Transverse colon (tissue), 4 donors: ENCODE measurements around the gene RAPGEF1. TPM values are rescaled to one million over a fixed set of nuclear protein-coding genes. Genes with fewer than 3 reads are reported as not detected.

ENCODE experiments used
- DNase-seq: peaks from one replicate; pipeline ENCODE4 v3.0.0-alpha.2; 2019
- H3K27ac ChIP-seq, 4 donors: fragments of 200-600 bp; sonication (generic); 2 replicates each; pipeline ENCODE4 v1.5.1; 2016 to 2018; ENCODE audit warnings: inconsistent platforms in 4 of 4
- H3K27me3 ChIP-seq: fragments of 200-600 bp; sonication (generic); 2 replicates; pipeline ENCODE4 v1.5.1; 2017; ENCODE audit warnings: inconsistent platforms
- H3K36me3 ChIP-seq, 4 donors: fragments of 200-600 bp; sonication (generic); 2 replicates each; pipeline ENCODE4 v1.5.1; 2017 to 2019; ENCODE audit warnings: inconsistent platforms in 4 of 4
- H3K4me1 ChIP-seq, 4 donors: fragments of 200-600 bp; sonication (generic); 2 replicates each; pipeline ENCODE4 v1.5.1; 2017 to 2020; ENCODE audit warnings: inconsistent platforms in 4 of 4
- H3K4me3 ChIP-seq, 4 donors: fragments of 200-600 bp; sonication (generic); 1 replicate in 1 of 4; 2 replicates in 3 of 4; pipeline versions ENCODE4 v1.5.1 to v1.6.1; 2017 to 2019; ENCODE audit warnings: inconsistent platforms in 4 of 4
- H3K9me3 ChIP-seq, 2 donors: fragments of 200-600 bp; sonication (generic); 2 replicates each; pipeline ENCODE4 v1.5.1; 2017 to 2019; ENCODE audit warnings: inconsistent platforms in 2 of 2
- CTCF ChIP-seq, 5 experiments: fragments of 200-600 bp in 3 of 5; fragments of 450-650 bp in 2 of 5; sonication (generic) in 3 of 5; IDR thresholded peaks; 1 replicate in 2 of 5; 2 replicates in 3 of 5; pipeline ENCODE4 v1.5.1; 2016 to 2017; ENCODE audit warnings: antibody characterized with exemption in 5 of 5, inconsistent platforms in 3 of 5, mild to moderate bottlenecking in 2 of 5, moderate library complexity in 1 of 5
- EP300 ChIP-seq: sonication (generic); formaldehyde crosslinking; IDR thresholded peaks from one replicate; pipeline ENCODE4 v1.6.1; 2017; ENCODE audit warnings: antibody characterized with exemption, low read depth
- POLR2A ChIP-seq: fragments of 450-650 bp; IDR thresholded peaks from one replicate; pipeline ENCODE4 v1.6.1; 2016; ENCODE audit warnings: antibody characterized with exemption, mild to moderate bottlenecking, moderate library complexity
- POLR2AphosphoS5 ChIP-seq, 3 donors: sonication (generic); formaldehyde crosslinking; IDR thresholded peaks; one replicate each; pipeline ENCODE4 v1.6.1; 2016; ENCODE audit warnings: antibody characterized with exemption in 3 of 3
- WGBS, 2 donors: methylation state at CpG; one replicate each; pipeline ENCODE4 v1.1.5; 2018; ENCODE audit warnings: low coverage in 1 of 2; 5-methylcytosine and 5-hydroxymethylcytosine counted together
- in situ Hi-C, 4 donors: fragments of 200-750 bp; cut with MboI; loops; one replicate each; pipeline versions ENCODE4 v1.15.0 to v1.15.1; 2017; ENCODE audit warnings: low sequenced_read_pairs in 3 of 4, low pct_ligation_motif_present in 1 of 4, low pct_unique_long_range_greater_than_20kb in 1 of 4
- intact Hi-C: fragments of 100-400 bp; cut with DNase I; formaldehyde crosslinking; loops from one replicate; pipeline ENCODE4 v1.15.1; 2023; ENCODE audit warnings: low total_unique reads
- total RNA-seq, 4 donors: library from RNA; depleted of rRNA; stranded (reverse); fragments of >200 nt; gene quantifications; one replicate each; pipeline ENCODE4 v1.1.0, GENCODE V29; 2016

RAPGEF1 gene
- total RNA-seq, 4 donors from 2014 or later: 49.8 to 86.0 (median 55.1) TPM

- Histone ChIP-seq H3K9me3 (no peaks in the 10 kb centered on the region), H3K27me3 (no peaks in the 10 kb centered on the region), H3K4me3 (no peak overlapping the region), H3K27ac (peak overlapping the region; percentile 72 to 88 (median 80)), H3K4me1 (peaks cover 16 to 51% (median 36%) of the 10 kb centered on the region in 4 donors), H3K36me3 (no peaks in the 10 kb centered on the region)
- WGBS, 2 donors: 86 to 100% methylated on average over 4 to 11 of the region's 11 CpGs
- intact Hi-C loops (no loop called here), in situ Hi-C loops (no loop called here)
- no peak for DNase-seq
- no peak for TF ChIP-seq EP300
- TF ChIP-seq CTCF (IDR thresholded peaks at IDR 0.05): peak in 2 of 5 experiments; percentile 10 to 24
- TF ChIP-seq POLR2A: no peak
Measured at GRCh38 chr9:131640438-131641137, 99.3 kb downstream of the RAPGEF1 start.

- no peak overlapping the region for H3K4me3 ChIP-seq
- in situ Hi-C loops: no loop called here
- WGBS, 2 donors: 20 to 74% methylated on average over 1 to 9 of the region's 9 CpGs
- H3K4me1 ChIP-seq: peaks cover 21 to 53% (median 38%) of the 10 kb centered on the region in 4 donors
- H3K9me3 ChIP-seq: no peaks in the 10 kb centered on the region
- DNase-seq: no peak
- no peaks in the 10 kb centered on the region for H3K27me3 ChIP-seq
- peak overlapping the region in 2 of 4 donors; percentile 78 to 82 for H3K27ac ChIP-seq
- H3K36me3 ChIP-seq: no peaks in the 10 kb centered on the region
- intact Hi-C loops: no loop called here
- no peak for TF ChIP-seq POLR2A
- no peak for TF ChIP-seq POLR2AphosphoS5 (IDR thresholded peaks at IDR 0.05)
- TF ChIP-seq CTCF (IDR thresholded peaks at IDR 0.05): no peak
- TF ChIP-seq EP300: no peak
Measured at GRCh38 chr9:131639769-131640437, 100.0 kb downstream of the RAPGEF1 start.

- Histone ChIP-seq H3K4me1 (peaks cover 19 to 42% (median 30%) of the 10 kb centered on the region in 4 donors), H3K36me3 (no peaks in the 10 kb centered on the region), H3K4me3 (no peak overlapping the region), H3K27ac (peak overlapping the region; percentile 82 to 89 (median 83)), H3K9me3 (no peaks in the 10 kb centered on the region), H3K27me3 (no peaks in the 10 kb centered on the region)
- intact Hi-C loops (no loop called here), in situ Hi-C loops (no loop called here)
- 73 to 89% methylated on average over 1 to 6 of the region's 6 CpGs for WGBS, 2 donors
- TF ChIP-seq POLR2AphosphoS5 (IDR thresholded peaks at IDR 0.05) (no peak), POLR2A (no peak), CTCF (IDR thresholded peaks at IDR 0.05) (no peak), EP300 (no peak)
- DNase-seq: no peak
Measured at GRCh38 chr9:131636593-131636992, 103.3 kb downstream of the RAPGEF1 start.

- no peak for DNase-seq
- intact Hi-C loops (no loop called here), in situ Hi-C loops (no loop called here)
- Histone ChIP-seq H3K9me3 (no peaks in the 10 kb centered on the region), H3K36me3 (no peaks in the 10 kb centered on the region), H3K4me1 (peaks cover 13 to 41% (median 26%) of the 10 kb centered on the region in 4 donors), H3K4me3 (no peak overlapping the region), H3K27ac (peak overlapping the region; percentile 82 to 89 (median 83)), H3K27me3 (no peaks in the 10 kb centered on the region)
- WGBS, 2 donors: 33 to 60% methylated on average over 2 to 5 of the region's 5 CpGs
- TF ChIP-seq EP300 (no peak), CTCF (IDR thresholded peaks at IDR 0.05) (no peak), POLR2AphosphoS5 (IDR thresholded peaks at IDR 0.05) (no peak), POLR2A (no peak)
Measured at GRCh38 chr9:131635892-131636291, 104.0 kb downstream of the RAPGEF1 start.
